OCI-LY1 (cell line): Measurements from ENCODE around the gene ETV3L.

Experiments used
- EZH2 ChIP-seq: fragments of 200-600 bp; sonication (generic), shearing (Covaris generic); IDR thresholded peaks from 2 replicates; pipeline ENCODE4 v1.8.0; 2017; ENCODE audit warnings: borderline replicate concordance, mixed run types, mild to moderate bottlenecking, antibody characterized with exemption, low read length, moderate library complexity, mixed read lengths
- TF ChIP-seq, protein P1 (sequence below): fragments of 200-600 bp; sonication (generic), shearing (Covaris generic); IDR thresholded peaks from 2 replicates; pipeline ENCODE4 v1.5.1; 2017; ENCODE audit warnings: mild to moderate bottlenecking, antibody characterized with exemption, low read length, moderate library complexity, mixed read lengths

DNA sequence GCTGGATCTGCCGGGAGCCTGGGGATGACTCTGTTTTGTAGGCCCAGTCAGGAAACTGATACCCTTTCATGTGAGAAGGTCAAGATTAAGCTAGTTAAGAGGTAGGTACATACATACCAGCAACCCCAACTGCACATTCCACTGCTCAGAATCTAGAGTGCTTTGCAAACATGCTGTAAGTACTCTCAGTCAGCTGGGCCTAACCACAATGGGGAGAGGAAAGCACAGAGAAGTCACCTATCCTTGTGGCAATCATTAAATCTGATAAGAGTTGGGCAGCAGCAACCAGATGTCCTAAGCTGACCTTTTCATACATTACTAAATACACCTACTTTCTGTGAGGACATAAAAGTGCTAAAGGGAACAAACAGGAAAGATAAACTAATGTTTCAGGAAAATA, 36.0 kb upstream of the ETV3L start:
- TF ChIP-seq, protein P1, sequence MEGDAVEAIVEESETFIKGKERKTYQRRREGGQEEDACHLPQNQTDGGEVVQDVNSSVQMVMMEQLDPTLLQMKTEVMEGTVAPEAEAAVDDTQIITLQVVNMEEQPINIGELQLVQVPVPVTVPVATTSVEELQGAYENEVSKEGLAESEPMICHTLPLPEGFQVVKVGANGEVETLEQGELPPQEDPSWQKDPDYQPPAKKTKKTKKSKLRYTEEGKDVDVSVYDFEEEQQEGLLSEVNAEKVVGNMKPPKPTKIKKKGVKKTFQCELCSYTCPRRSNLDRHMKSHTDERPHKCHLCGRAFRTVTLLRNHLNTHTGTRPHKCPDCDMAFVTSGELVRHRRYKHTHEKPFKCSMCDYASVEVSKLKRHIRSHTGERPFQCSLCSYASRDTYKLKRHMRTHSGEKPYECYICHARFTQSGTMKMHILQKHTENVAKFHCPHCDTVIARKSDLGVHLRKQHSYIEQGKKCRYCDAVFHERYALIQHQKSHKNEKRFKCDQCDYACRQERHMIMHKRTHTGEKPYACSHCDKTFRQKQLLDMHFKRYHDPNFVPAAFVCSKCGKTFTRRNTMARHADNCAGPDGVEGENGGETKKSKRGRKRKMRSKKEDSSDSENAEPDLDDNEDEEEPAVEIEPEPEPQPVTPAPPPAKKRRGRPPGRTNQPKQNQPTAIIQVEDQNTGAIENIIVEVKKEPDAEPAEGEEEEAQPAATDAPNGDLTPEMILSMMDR = no peak
- TF ChIP-seq EZH2 = no peak
